HG03139 (cell line): ENCODE measurements around the gene TBC1D22A.
"Not testable (repeated sequence)": the region's sequence is repeated elsewhere in the genome, so short reads cannot be mapped to it uniquely, and the experiment has no call there.

Source experiments
- ATAC-seq: cut with Tn5 transposase; IDR thresholded peaks from one replicate; pipeline ENCODE4 v1.9.1; 2021; ENCODE audit not compliant: unreplicated experiment

TBC1D22A gene

GRCh38 chr22:46773076-46773475, 10.6 kb downstream of the TBC1D22A start:
- ATAC-seq: no peak

GRCh38 chr22:46774253-46774979, 12.0 kb downstream of the TBC1D22A start:
- no peak for ATAC-seq

- no peak for ATAC-seq
These were observed 12.8 kb downstream of the TBC1D22A start for GRCh38 chr22:46774980-46775849.

- no peak for ATAC-seq
These were observed 13.7 kb downstream of the TBC1D22A start for GRCh38 chr22:46775850-46776826.

- ATAC-seq: no peak
These were observed 14.6 kb downstream of the TBC1D22A start for GRCh38 chr22:46776876-46777608.

- ATAC-seq: no peak
These were observed 15.1 kb downstream of the TBC1D22A start for GRCh38 chr22:46777609-46777970.

- ATAC-seq: no peak
These were observed 16.6 kb downstream of the TBC1D22A start for GRCh38 chr22:46779023-46779422.

GRCh38 chr22:46779651-46780050, 17.2 kb downstream of the TBC1D22A start:
- no peak for ATAC-seq

GRCh38 chr22:46780453-46780852, 18.0 kb downstream of the TBC1D22A start:
- ATAC-seq: no peak

- no peak for ATAC-seq
These were observed 18.8 kb downstream of the TBC1D22A start for GRCh38 chr22:46781291-46781690.

GRCh38 chr22:46782200-46782599, 19.8 kb downstream of the TBC1D22A start:
- ATAC-seq: not testable (repeated sequence)

GRCh38 chr22:46783721-46784120, 21.3 kb downstream of the TBC1D22A start:
- no peak for ATAC-seq

- ATAC-seq: no peak
These were observed 26.2 kb downstream of the TBC1D22A start for GRCh38 chr22:46788441-46789172.

- ATAC-seq: no peak
These were observed 27.5 kb downstream of the TBC1D22A start for GRCh38 chr22:46789992-46790391.

- ATAC-seq: no peak
These were observed 28.8 kb downstream of the TBC1D22A start for GRCh38 chr22:46791201-46791731.

GRCh38 chr22:46792061-46792796, 29.8 kb downstream of the TBC1D22A start:
- no peak for ATAC-seq

GRCh38 chr22:46792841-46793261, 30.4 kb downstream of the TBC1D22A start:
- no peak for ATAC-seq

GRCh38 chr22:46793497-46793896, 31.0 kb downstream of the TBC1D22A start:
- ATAC-seq: no peak

- ATAC-seq: no peak
These were observed 31.6 kb downstream of the TBC1D22A start for GRCh38 chr22:46794067-46794466.
